A673 (cell line): Measurements from ENCODE around the gene TRIM14.

Experiments
- EZH2 ChIP-seq: fragments of 200-600 bp; sonication (generic); IDR thresholded peaks from 2 replicates; pipeline ENCODE4 v1.6.1; 2017; ENCODE audit warnings: borderline replicate concordance, low read depth, mild to moderate bottlenecking, mixed read lengths, antibody characterized with exemption, low read length; ENCODE audit not compliant: poor library complexity, severe bottlenecking
- TF ChIP-seq, protein P1 (sequence below): fragments of 300-800, 200-600 bp; sonication (generic); conservative IDR thresholded peaks from 2 replicates; pipeline ENCODE4 v1.5.1; 2017; ENCODE audit warnings: low read depth, mild to moderate bottlenecking, antibody characterized with exemption, low read length, moderate library complexity, mixed read lengths

- TF ChIP-seq EZH2, result no peak
- TF ChIP-seq, protein P1, sequence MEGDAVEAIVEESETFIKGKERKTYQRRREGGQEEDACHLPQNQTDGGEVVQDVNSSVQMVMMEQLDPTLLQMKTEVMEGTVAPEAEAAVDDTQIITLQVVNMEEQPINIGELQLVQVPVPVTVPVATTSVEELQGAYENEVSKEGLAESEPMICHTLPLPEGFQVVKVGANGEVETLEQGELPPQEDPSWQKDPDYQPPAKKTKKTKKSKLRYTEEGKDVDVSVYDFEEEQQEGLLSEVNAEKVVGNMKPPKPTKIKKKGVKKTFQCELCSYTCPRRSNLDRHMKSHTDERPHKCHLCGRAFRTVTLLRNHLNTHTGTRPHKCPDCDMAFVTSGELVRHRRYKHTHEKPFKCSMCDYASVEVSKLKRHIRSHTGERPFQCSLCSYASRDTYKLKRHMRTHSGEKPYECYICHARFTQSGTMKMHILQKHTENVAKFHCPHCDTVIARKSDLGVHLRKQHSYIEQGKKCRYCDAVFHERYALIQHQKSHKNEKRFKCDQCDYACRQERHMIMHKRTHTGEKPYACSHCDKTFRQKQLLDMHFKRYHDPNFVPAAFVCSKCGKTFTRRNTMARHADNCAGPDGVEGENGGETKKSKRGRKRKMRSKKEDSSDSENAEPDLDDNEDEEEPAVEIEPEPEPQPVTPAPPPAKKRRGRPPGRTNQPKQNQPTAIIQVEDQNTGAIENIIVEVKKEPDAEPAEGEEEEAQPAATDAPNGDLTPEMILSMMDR, result no peak
Observed at GRCh38 chr9:98162613-98163012, 43.6 kb upstream of the TRIM14 start.
